ENCODE results near the gene AUTS2.

Gene AUTS2

DNA sequence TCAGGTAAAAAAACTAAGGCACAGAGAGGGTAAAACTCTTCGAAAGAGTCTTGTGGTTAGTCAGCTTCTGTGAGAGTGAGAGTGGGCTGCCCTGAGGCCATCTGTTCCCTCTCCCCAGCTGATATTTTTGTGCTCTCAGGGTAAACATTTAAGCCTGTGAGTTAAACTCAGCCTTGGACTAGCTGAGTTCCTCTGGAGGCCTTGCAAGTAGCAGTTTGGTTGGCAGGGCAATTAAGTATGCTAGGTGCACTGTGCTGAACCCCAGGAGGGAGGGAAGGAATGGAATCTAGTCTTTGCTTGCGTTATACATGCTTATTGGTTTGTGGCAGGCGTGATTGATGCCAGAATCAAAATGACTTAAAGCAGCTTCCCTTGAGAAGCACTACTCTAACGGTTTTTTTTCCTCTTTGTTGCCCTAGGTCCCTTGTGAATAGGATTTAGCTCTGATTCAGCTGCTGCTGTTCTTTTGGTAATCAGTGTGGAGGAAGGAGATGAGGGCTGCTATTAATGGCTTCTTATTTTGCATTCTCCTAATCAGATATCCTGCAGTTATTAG lies 140.2 kb downstream of the AUTS2 start:
- DNase-seq: no peak

DNA sequence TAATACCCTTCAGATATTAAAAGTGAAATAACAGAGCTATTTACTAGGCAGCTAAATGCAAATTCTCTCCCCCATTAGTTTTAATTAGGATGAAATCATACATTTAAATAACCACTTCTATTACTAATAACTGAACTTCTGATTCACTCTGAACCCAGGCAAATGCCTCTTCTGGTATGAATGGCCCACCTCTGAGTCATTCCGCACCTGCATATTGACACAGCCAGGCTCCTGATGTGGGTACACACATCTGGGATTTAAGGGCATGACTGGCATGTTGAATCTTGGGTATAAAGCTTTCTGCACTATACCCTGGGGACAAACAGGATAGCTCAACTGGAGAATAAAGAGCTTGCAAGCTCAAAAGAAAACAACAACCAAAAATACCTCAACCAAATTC lies 140.9 kb downstream of the AUTS2 start:
- DNase-seq: no peak

DNA sequence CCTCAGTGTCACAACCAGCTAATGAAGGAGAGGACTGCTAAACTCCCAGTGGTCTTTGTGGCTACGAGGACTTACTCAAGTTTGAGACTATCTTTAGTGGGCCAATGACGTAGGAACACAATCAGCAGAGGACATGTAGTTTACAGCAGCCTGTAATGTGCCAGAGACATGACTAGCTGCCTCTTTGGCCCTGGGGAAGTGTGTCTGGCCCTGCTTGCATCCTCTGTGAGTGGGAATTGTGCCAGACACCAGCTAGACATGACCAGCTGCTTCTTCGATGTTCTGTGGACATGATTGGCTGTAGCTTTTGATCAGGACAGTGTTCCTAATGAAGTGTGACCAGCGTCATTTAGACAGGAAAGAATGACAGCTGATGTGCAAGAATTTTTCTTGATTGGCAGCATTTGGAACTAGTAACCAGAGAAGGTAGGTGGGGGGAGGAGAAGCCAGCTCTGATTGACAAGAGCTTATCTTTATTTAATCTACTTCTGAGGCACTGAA lies 141.7 kb downstream of the AUTS2 start:
- no peak for DNase-seq

DNA sequence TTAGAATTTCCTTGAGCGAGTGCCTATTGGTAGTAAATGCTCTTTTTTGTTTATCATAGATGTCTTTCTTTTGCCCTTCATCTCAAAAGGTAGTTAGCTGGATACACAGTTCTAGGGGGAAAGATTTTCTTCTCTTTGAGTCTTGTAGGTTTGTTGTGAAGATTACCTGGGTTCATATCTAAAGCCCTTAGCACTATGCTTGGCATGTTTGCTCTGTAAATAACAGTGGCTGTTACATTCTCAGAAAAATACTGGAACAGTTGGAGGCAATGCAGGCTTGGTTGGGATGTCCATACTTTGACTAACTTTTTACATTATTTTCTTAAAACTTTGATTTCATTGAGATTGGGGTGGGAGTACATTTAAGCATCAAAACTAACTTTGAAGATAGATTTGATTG lies 144.0 kb downstream of the AUTS2 start:
- DNase-seq: no peak

DNA sequence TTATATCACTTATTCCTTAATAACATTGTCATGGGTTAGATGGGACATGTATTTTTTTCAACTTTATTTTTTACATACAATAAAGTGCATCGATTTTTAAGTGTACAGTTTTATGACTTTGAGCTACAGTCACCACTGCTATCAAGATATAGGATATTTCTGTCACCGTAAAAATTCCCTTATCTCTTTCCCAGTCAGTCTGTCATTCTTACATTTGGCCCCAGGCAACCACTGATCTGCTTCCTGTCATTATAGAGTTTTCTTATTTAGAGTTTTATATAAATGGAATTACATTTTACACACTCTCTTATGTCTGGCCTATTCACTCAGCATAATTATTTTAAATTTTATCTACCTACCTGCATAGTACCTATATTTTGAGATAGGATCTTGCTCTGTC lies 145.2 kb downstream of the AUTS2 start:
- DNase-seq: no peak

DNA sequence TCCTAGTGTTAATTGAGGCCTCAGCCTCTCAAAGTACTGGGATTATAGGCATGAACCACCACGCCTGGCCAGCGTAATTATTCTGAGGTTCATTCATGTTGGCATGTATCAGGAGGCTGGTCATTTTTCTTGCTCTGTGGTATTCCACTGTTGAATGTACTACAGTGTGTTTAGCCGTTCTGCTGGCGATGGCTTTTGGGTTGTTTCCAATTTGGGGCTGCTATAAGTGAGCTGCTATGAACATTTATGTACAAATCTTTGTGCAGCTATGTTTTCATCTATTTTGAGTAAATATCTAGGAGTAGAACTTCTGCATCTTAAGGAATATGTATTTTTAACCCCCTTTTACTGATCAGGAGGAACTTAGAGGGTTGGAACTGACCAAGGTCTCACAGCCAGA lies 145.8 kb downstream of the AUTS2 start:
- no peak for DNase-seq

DNA sequence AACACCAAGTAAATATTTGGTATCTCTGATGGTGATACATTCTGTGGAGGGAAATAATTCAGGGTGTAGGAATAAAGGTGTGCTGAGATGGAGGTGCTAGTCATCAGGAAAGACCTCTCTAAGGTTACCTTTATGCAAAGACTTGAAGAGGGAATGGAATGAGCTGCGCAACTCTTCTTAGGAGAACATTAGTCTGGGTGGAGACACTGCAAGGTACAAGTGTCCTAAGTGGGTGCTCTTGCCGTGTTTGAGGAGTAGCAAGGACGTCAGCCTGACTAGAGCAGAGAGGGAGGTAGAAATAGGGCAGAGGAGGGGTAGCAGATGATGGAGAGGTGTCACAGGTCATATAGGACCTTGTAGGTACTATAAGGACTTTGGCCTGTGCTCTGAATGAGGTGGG lies 148.1 kb downstream of the AUTS2 start:
- no peak for DNase-seq

DNA sequence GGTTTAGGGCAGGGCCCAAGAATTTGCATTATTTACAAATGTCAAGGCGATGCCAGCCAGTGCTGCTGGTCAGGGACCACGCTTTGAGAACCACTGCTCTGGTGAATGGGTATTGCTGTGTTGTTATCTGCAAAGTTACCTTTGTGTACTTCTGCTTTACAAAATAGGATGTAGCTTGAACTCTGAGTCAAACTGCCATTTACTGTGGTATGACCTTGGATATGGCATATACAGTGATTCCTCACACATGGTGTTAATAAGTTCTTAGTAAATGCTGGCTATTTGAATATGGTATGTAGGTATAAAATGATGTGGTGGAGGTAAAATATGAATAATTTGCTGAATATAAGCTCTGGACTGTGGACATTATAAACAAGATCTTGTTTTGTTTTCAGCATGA lies 148.9 kb downstream of the AUTS2 start:
- DNase-seq: no peak

DNA sequence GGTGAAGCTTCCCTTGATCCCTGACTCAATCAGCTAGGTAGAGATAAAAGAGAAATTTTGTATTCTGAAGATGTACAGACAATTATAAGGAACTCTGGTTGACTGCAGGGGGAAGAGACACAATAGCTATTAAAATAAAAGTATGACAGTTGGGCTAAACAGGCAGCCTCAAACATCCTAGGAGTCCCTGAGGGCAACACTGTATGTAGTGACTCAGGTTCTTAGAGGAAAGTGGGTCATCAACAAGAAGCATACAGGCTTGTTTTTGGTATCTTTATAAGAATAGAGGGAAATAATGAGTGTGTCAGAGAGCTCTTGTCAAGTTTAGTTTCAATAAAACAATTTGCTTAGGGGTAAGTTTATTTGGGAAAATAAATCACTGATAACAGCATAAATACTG lies 150.3 kb downstream of the AUTS2 start:
- DNase-seq: no peak

DNA sequence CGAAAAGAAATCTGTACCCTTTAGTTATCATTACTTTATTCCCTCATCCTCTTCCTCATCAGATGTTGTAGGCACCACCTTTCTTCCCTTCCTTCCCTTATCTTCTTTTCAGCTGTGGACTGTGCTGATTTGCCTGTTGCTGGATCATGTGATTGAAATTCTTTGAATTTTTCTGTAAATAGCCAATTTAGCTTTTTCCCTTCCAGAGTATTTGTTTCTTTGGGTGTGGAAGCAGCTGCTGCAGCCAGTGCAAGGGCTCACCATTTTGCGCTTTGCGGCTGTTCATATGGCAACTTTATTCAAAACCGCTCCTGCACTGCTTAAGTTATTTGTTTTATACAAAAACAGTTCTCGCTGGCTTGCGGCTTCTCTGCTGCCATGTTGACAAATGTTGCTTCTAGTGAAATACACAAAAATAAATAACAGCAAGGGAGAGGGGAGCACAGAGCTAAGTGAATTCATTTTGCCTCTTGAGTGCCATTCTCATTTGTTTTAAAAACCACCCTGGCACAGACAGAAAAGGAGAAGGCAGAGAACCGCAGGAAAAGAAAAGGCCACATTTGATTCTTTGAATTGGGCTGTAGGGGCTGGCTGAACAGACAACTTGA lies 151.2 kb downstream of the AUTS2 start:
- DNase-seq: no peak

DNA sequence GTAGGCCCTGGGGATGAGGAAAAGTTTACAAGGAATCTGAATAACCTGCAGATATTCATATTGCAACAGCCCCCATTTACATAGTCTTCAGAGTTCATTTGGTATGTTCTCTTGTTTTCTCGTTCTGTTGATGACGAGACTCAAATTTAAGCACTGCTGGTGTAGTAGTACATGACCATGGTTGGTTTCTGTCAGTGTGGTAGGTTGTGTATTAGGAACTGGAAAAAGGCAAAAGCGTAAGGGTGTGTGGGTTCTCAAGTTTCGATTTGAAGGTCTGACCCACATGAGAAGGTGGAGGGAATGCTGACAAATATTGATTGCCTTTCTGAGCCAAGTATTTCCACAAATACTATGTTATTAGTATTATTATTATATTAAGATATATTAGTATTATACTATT lies 151.7 kb downstream of the AUTS2 start:
- no peak for DNase-seq

DNA sequence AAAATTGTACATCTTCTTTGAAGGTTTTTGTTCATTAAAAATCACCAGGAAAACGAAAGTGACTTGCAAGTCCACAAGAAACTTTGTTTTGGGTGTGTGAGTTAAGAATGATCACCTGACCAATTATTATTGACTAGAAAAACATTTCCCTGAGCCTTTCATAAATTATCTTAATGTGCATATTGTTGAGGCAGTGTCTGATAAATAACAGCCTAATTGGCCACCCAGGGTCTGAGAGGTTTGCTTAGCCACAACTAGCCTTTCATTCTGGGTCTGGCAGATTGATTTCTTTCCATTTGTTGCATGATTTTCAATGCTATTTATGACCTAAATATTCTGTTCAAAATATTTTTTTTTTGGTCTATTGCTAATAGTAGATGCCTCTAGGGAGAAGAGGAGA lies 152.8 kb downstream of the AUTS2 start:
- no peak for DNase-seq

DNA sequence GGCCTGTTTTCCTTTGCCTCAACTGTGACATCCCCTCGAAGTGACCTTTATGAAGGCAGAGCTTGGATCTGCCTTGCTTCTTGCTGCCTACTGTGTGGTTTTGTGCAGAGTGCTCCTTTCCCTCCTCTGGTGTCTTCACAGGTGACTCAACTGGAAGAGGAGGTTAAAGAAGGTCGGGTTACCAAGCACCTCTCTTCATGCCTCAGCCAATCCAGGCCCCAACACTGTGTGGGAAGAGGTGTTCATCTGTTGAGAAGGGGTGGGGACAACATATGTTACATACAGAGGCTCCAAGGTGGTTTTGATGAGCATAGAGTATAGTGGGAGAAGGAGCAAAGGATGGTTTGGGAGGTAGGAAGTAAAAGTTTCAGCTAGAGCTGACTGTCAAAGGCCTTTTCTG lies 155.7 kb downstream of the AUTS2 start:
- DNase-seq: no peak

DNA sequence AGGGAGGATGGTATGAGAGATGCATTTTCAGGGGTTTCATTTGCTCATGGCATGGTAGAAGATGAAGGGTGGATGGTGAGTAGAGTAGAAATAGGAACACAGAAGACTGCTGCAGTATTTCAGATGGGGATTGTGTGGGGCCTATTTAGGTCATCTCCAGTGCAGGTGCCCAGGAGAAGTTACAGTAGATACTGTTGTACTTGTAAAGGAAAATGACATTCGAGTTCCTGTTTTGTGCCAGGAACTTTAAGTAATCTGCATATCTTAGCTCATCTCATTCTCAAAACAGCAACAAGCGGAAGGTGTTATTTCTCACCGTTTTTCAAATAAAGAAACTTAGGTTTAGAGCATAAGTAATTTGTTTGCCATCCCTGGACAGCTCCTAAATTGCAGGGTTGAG lies 156.2 kb downstream of the AUTS2 start:
- no peak for DNase-seq

DNA sequence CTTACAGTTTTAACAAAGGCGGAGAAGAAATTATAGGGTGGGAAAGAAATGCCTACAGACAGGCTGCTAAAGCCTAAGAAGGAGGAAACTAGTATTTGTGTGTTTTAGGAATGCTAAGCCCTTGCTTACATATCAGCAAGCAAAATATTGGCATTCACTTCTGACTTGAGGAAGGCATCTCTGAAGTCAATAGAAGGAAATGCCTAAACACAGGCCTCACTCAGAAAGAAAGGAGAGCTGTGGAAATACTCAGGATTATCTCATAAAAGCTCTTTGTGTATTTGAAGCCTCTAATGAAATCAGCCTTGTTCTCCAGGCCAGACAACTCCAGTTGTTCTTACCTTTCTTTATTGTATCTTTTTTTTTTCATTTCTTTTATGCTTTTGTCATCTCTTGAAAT lies 158.0 kb downstream of the AUTS2 start:
- no peak for DNase-seq

DNA sequence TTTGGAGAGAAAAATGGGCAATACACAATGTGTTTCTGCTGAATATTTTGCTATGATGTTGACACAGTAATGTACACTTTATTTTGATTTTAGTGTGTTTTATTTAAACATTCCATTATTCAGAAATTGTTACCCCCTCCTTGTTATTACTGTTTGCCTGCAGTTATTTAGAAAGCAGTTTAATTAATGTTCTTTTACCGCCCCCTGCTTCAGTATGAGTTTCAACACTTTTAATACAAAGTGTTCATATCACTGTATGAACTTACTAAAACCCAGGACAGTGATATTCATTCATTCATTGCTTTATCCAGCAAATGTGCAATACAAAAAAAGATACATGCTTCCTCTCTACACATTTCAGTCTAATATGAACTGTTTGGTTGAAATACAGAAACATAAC lies 159.3 kb downstream of the AUTS2 start:
- DNase-seq: no peak

DNA sequence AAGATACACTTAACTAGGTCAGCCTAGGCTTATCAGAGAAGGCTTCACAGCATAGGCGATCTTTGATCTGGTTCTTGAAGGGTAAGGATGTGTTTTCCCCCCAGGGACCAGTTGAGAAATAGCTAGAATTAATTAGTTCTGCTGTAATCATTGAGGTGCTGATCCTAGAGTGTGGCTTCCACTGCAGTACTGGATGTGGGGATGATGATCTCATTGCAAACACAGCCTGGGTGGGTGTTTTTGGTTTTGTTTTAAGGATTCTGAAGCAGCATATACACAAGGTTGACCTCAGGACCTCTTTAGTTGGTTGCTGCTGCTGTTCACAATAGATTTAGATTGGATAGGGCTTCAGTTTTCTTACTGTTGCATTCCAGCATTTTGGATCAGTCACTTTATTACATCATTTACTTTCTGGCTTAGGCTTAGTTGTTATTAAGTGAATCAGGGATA lies 159.7 kb downstream of the AUTS2 start:
- DNase-seq: no peak

DNA sequence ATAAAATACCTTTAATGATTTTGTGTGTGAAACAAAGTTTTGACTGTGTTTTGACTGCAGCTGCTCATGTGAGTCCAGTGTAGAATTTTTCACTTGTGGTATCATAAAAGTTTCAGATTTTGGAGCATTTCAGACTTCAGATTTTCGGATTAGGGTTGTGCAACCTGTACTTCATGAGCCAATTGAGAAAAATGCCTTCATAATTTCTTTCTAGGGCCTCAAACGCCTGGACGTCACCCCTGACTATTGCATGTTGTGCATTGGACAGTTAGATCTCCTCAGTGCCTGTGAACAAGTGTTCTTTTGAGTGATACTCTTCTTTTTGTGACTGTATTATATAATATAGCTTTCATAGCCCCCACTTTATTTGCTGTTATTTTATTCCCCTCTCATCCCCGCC lies 161.1 kb downstream of the AUTS2 start:
- DNase-seq: no peak

DNA sequence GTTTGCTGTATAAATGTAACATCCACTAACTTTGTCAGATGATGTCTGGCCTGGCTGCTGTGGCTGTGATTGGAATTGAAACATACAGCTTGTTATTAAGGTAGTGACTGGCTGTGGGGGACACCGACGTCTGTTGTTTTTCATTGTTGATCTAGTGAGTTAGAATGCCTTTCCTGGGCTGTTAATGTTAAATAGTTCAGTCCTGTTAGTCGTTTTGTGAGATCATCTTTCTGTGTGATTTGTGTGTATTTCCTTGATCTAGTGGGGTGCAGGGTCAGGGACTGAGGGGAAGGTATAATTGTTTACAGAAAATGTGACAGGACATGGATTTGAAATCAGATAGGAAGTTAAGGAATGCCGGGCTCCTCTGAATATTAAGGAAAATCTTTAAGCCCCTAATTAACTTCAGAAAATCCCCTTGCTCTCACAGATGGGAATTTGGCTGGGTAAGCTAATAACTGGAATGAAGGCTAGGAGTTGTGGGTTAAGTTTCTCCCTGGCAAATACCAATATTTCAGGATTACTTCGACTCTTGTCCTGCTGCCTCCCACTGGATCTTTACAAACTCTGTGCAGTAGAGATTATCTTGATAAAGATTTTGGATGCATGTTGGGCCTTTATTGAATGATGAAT lies 163.1 kb downstream of the AUTS2 start:
- no peak for DNase-seq

DNA sequence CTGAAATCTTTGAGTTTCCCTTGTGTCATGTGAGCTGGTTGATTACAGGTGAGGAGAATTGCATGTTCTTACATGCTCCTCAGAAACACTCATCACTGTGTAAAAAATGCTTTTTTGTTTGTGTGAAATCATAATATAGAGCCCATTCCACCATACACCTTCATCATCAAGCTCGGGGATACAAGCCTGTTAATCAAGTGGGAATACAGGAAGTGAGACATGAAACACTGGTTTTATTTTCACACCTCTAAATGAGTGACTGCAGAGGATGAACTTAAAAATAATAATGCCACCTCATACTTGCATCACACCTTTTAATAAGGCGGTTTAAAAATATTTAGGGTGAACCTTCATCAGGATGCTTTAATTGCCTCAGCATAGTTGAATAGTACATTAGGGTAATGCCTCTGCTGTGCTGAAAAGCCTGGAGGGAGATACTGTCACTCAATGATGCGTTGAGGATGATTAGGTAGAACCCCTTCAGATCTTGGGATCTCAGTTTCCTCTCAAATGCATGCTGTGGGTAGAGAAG lies 164.6 kb downstream of the AUTS2 start:
- no peak for DNase-seq

DNA sequence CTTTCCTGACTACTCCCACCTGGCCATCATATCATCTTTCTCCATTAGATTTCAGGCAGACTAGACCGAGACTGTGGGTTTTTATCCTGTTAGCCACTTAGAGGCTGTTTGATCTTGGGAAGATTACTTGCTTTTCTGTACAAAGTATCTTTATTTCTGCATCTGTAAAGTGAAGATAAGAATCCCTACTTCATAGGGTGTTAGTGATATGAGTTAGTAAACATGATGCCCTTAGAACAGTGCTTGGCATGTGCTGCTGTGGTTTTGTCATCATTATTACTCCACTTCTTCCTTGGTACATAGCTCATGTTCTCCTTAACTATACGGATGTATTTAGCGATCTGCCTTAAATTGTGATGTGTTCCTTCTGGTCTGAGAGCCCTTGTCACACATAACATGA lies 165.2 kb downstream of the AUTS2 start:
- DNase-seq: no peak

DNA sequence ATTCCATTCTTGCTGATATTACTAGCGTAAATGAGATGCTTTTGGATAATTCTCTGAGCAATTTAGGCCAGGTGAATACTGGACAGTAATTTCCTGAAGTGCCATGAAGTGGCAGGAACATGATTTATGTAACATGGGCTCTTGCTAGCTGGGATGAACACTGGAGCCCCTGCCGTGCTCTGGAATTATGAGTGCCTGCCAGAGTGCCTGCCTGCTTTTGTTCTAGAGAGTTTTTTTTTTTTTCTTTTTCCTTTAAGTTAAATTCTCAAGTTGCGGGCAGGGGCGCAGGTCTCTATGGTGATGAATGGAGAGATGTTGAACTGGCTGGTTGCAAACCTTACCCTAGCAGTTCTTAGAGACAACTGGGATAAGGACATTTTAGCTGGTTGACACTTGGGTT lies 165.9 kb downstream of the AUTS2 start:
- DNase-seq: no peak

DNA sequence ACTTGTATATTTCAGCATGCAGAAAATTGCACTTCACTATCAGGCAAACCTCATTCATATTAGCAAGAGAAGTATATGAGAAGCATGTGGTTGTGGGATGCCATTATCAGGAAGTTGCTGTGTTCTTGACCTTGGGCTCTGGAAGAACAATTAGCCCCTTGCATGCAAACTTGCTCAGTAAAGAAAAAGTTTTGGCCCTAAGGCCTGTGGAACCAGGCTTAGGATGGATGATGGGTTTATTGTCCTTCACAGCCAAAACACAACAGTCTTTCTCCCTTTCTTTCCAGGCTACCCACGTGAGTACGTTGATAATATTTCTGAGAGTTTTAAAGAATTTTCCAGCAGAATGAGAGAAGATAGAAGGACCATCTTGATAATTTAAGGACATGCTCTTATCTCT lies 166.4 kb downstream of the AUTS2 start:
- DNase-seq: no peak

DNA sequence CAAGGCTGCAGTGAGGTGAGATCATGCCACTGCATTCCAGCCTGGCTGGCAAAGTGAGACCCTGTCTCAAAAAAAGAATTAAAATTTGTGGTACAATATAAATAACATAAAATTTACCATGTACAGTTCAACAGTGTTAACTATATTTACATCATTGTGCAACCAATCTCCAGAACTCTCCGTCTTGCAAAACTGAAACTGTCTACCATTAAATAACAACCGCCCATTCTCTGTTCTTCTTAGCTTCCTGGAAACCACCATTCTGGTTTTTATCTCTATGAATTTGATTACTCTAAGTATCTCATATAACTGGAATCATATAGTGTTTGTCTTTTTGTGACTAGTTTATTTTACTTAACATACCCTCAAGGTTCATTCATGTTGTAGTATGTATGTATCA lies 167.6 kb downstream of the AUTS2 start:
- DNase-seq: no peak

Data from 8988T (cell line).